GM12878 (cell line): ENCODE results near the gene LIMK1.

Experiments used
- HCFC1 ChIP-seq: fragments of 150-350 bp; IDR thresholded peaks from 2 replicates; pipeline ENCODE4 v1.6.1; 2014; ENCODE audit warnings: low read length
- POU2F2 ChIP-seq: IDR thresholded peaks from 3 replicates; pipeline ENCODE4 v1.6.1; 2011; ENCODE audit warnings: low read depth, mild to moderate bottlenecking, low read length, borderline replicate concordance
- SPI1 ChIP-seq: IDR thresholded peaks from 2 replicates; pipeline ENCODE4 v1.6.1; 2011; ENCODE audit warnings: low read depth, mild to moderate bottlenecking, low read length, moderate library complexity, borderline replicate concordance; ENCODE audit not compliant: insufficient read depth
- SRF ChIP-seq, 2 experiments: IDR thresholded peaks; 2 replicates each; pipeline ENCODE4 v1.6.1; 2011; ENCODE audit warnings: low read depth in 2 of 2, low read length in 2 of 2, mild to moderate bottlenecking in 1 of 2, moderate library complexity in 1 of 2
- TBL1XR1 ChIP-seq: IDR thresholded peaks from 2 replicates; pipeline ENCODE4 v1.6.1; 2012; ENCODE audit warnings: low read depth, low read length, improper control_type of control experiment
- ZBED1 ChIP-seq: IDR thresholded peaks from 2 replicates; pipeline ENCODE4 v1.6.1; 2016; ENCODE audit warnings: borderline replicate concordance
- TF ChIP-seq, protein P1 (sequence below), 3 experiments: IDR thresholded peaks in 2 of 3; conservative IDR thresholded peaks in 1 of 3; 2 replicates each; pipeline ENCODE4 v1.5.1; 2011; ENCODE audit warnings: low read depth in 3 of 3, low read length in 3 of 3, mild to moderate bottlenecking in 3 of 3, control low read depth in 2 of 3, moderate library complexity in 2 of 3, inconsistent platforms in 1 of 3, mixed read lengths in 1 of 3; ENCODE audit not compliant: control insufficient read depth in 2 of 3, insufficient read depth in 1 of 3; ENCODE audit errors: extremely low read depth in 1 of 3

GRCh38 chr7:74094224-74095101 lies 10.9 kb downstream of the LIMK1 start:
- TF ChIP-seq SPI1 = peak; percentile 89; the same call in 1 of the 2 replicates
- TF ChIP-seq SRF (IDR thresholded peaks at IDR 0.05; ENCODE audit: low read depth in 2 of 2, low read length in 2 of 2) = no peak
- TF ChIP-seq, protein P1, sequence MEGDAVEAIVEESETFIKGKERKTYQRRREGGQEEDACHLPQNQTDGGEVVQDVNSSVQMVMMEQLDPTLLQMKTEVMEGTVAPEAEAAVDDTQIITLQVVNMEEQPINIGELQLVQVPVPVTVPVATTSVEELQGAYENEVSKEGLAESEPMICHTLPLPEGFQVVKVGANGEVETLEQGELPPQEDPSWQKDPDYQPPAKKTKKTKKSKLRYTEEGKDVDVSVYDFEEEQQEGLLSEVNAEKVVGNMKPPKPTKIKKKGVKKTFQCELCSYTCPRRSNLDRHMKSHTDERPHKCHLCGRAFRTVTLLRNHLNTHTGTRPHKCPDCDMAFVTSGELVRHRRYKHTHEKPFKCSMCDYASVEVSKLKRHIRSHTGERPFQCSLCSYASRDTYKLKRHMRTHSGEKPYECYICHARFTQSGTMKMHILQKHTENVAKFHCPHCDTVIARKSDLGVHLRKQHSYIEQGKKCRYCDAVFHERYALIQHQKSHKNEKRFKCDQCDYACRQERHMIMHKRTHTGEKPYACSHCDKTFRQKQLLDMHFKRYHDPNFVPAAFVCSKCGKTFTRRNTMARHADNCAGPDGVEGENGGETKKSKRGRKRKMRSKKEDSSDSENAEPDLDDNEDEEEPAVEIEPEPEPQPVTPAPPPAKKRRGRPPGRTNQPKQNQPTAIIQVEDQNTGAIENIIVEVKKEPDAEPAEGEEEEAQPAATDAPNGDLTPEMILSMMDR (IDR thresholded peaks at IDR 0.05 in 2 of 3, conservative IDR thresholded peaks at IDR 0.05 in 1 of 3; ENCODE audit: control insufficient read depth in 2 of 3, extremely low read depth in 1 of 3, insufficient read depth in 1 of 3, low read depth in 3 of 3, low read length in 3 of 3) = no peak
- no peak for TF ChIP-seq TBL1XR1
- TF ChIP-seq HCFC1 = no peak
- TF ChIP-seq POU2F2 = no peak
- peak; percentile 38; the same call in 1 of the 2 replicates for TF ChIP-seq ZBED1
